Testis (tissue), 2 donors: ENCODE measurements around the gene DCP1B.

ENCODE experiments used
- CTCF ChIP-seq, 3 experiments: fragments of 450-650 bp in 2 of 3; fragments of 200-600 bp in 1 of 3; sonication (generic) in 1 of 3; IDR thresholded peaks; one replicate each; pipeline ENCODE4 v1.5.1; 2016 to 2019; ENCODE audit warnings: antibody characterized with exemption in 3 of 3, mild to moderate bottlenecking in 2 of 3, moderate library complexity in 1 of 3
- POLR2A ChIP-seq: fragments of 450-650 bp; IDR thresholded peaks from one replicate; pipeline ENCODE4 v1.6.1; 2017; ENCODE audit warnings: antibody characterized with exemption, mild to moderate bottlenecking, moderate library complexity

DNA sequence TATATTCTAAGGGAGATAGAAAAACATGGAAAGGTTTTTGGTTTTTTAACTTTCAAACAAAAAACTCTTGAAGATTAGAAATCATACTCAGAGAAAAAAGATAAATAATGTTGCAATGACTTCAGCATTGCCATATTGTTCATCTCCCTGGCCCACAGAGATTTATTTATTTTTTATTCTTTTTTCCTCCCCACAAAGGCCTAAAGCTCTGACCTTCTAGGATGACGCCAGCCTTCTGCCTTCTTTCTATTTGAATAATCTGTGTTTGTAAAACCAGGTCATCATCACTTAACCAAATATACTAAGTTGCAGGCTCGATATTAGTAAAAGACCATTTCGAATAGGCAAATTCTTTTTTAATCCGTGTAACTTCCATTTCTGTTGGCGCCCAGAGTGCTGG, 4.4 kb upstream of the DCP1B start:
- TF ChIP-seq CTCF (IDR thresholded peaks at IDR 0.05) (no peak), POLR2A (no peak)
